Endodermal cell (in vitro differentiated cells): Measurements from ENCODE around the gene KCTD20. TPM values are rescaled to one million over a fixed set of nuclear protein-coding genes. Genes with fewer than 3 reads are reported as not detected.

Experiments used
- DNase-seq: peaks from one replicate; pipeline ENCODE4 v3.0.0-alpha.2; 2017
- H3K27ac ChIP-seq: 2 replicates; pipeline ENCODE4 v1.5.1; 2013; ENCODE audit warnings: mild to moderate bottlenecking, low read depth, low read length, moderate library complexity
- H3K27me3 ChIP-seq: 2 replicates; pipeline ENCODE4 v1.6.1; 2013; ENCODE audit warnings: mild to moderate bottlenecking, low read length, moderate library complexity; ENCODE audit not compliant: insufficient read depth, control insufficient read depth, poor library complexity, severe bottlenecking
- H3K36me3 ChIP-seq: 2 replicates; pipeline ENCODE4 v1.7.0; 2013; ENCODE audit warnings: mild to moderate bottlenecking, low read length, moderate library complexity; ENCODE audit not compliant: control insufficient read depth, insufficient read depth
- H3K4me1 ChIP-seq: one replicate; pipeline ENCODE4 v1.7.0; 2013; ENCODE audit warnings: low read length; ENCODE audit not compliant: control insufficient read depth, insufficient read depth
- H3K4me3 ChIP-seq: 2 replicates; pipeline ENCODE4 v1.5.1; 2013; ENCODE audit warnings: mild to moderate bottlenecking, low read length, moderate library complexity
- H3K9ac ChIP-seq: 2 replicates; pipeline ENCODE4 v1.6.1; 2013; ENCODE audit warnings: mild to moderate bottlenecking, low read length, moderate library complexity; ENCODE audit not compliant: poor library complexity, severe bottlenecking; ENCODE audit errors: extremely low read depth
- H3K9me3 ChIP-seq: 2 replicates; pipeline ENCODE4 v1.6.1; 2013; ENCODE audit warnings: mild to moderate bottlenecking, low read length, moderate library complexity; ENCODE audit not compliant: control insufficient read depth
- H3K27ac Mint-ChIP-seq: 2 replicates; pipeline ENCODE4 v1.8.0; 2020; ENCODE audit warnings: mixed read lengths
- H3K27me3 Mint-ChIP-seq: 2 replicates; pipeline ENCODE4 v1.8.0; 2021; ENCODE audit warnings: mild to moderate bottlenecking, mixed read lengths; ENCODE audit not compliant: insufficient read depth
- H3K36me3 Mint-ChIP-seq: 2 replicates; pipeline ENCODE4 v1.8.0; 2020; ENCODE audit warnings: low read depth, mixed read lengths
- H3K4me1 Mint-ChIP-seq: 2 replicates; pipeline ENCODE4 v1.8.0; 2020; ENCODE audit warnings: mixed read lengths
- H3K4me3 Mint-ChIP-seq: 2 replicates; pipeline ENCODE4 v1.8.0; 2020; ENCODE audit warnings: mild to moderate bottlenecking, moderate library complexity, mixed read lengths
- H3K9me3 Mint-ChIP-seq: 2 replicates; pipeline ENCODE4 v1.8.0; 2020; ENCODE audit warnings: mild to moderate bottlenecking, mixed read lengths
- WGBS, 2 experiments: methylation state at CpG; one replicate each; pipeline versions ENCODE4 v1.1.5 to v1.1.7; 2013; ENCODE audit warnings: missing lambda C conversion rate in 2 of 2, mixed read lengths in 1 of 2; ENCODE audit not compliant: insufficient coverage in 1 of 2, insufficient read length in 1 of 2; 5-methylcytosine and 5-hydroxymethylcytosine counted together
- total RNA-seq, 2 donors: library from RNA; stranded (reverse); fragmentation: NEBNext Ultra II Directional in 1 of 2; extraction: Animal tissue kit (Norgen Biotek cat#: 25700) in 1 of 2; gene quantifications; 2 replicates in 1 of 2; 3 replicates in 1 of 2; pipeline ENCODE4 v1.2.1, GENCODE V29; 2021
- TF ChIP-seq, protein P1 (sequence below): fragments of 200-600 bp; sonication (generic); conservative IDR thresholded peaks from 2 replicates; pipeline ENCODE4 v1.5.0; 2021; ENCODE audit warnings: antibody characterized with exemption, mild to moderate bottlenecking

Gene KCTD20
- total RNA-seq, 2 donors from 2014 or later, result 20.5 to 29.0 TPM

DNA sequence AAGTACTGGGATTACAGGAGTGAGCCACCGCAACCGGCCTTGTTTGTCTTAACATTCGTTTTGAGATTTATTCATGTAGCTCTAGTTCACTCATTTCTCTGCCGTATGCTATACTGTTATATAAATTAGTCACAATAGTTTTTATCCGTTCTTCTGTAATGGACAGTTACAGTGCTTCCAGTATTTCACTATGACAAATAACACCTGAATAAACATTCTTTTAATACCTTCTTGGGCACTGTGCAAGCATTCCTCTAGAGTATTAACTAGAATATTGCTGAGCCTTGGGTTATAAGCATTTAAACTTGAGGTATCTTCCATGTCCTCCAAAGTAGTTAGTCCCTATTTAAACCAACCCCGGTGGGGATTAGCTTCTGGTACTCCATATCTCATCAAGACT lies 58.9 kb downstream of the KCTD20 start:
- Histone ChIP-seq H3K9ac (no peak overlapping the region), H3K4me1 (no peaks in the 10 kb centered on the region), H3K9me3 (no peaks in the 10 kb centered on the region), H3K36me3 (peaks cover 87% of the 10 kb centered on the region), H3K27ac (no peak overlapping the region), H3K27me3 (no peaks in the 10 kb centered on the region), H3K4me3 (no peak overlapping the region)
- H3K27ac Mint-ChIP-seq, result no peak overlapping the region
- no peaks in the 10 kb centered on the region for H3K9me3 Mint-ChIP-seq
- no peaks in the 10 kb centered on the region for H3K27me3 Mint-ChIP-seq
- WGBS, 2 experiments, result 99 to 100% methylated on average over 3 to 6 of the region's 6 CpGs
- no peaks in the 10 kb centered on the region for H3K4me1 Mint-ChIP-seq
- TF ChIP-seq, protein P1, sequence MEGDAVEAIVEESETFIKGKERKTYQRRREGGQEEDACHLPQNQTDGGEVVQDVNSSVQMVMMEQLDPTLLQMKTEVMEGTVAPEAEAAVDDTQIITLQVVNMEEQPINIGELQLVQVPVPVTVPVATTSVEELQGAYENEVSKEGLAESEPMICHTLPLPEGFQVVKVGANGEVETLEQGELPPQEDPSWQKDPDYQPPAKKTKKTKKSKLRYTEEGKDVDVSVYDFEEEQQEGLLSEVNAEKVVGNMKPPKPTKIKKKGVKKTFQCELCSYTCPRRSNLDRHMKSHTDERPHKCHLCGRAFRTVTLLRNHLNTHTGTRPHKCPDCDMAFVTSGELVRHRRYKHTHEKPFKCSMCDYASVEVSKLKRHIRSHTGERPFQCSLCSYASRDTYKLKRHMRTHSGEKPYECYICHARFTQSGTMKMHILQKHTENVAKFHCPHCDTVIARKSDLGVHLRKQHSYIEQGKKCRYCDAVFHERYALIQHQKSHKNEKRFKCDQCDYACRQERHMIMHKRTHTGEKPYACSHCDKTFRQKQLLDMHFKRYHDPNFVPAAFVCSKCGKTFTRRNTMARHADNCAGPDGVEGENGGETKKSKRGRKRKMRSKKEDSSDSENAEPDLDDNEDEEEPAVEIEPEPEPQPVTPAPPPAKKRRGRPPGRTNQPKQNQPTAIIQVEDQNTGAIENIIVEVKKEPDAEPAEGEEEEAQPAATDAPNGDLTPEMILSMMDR, result no peak
- DNase-seq, result no peak
- no peak overlapping the region for H3K4me3 Mint-ChIP-seq
- H3K36me3 Mint-ChIP-seq, result peaks cover 57% of the 10 kb centered on the region

DNA sequence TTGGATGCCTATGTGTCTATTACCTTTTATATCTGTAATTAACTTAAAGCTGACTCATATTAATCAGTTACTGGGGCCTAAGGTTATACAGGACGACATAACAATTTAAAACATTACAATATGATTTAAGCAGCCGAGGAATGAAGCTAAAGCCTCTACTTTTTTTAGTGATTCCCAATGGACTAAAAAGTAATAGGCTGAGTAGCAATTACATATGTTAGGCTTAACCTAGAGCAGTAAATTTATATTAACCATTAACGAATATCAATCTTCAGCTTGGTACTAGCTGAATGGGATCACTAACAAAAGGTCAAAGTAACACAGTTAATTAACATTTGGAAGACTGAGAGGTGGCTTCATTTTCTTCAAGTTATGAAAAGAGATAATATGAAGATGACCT lies 61.4 kb downstream of the KCTD20 start:
- 100% methylated on average over 2 to 3 of the region's 3 CpGs for WGBS, 2 experiments
- Histone ChIP-seq H3K9me3 (no peaks in the 10 kb centered on the region), H3K4me1 (no peaks in the 10 kb centered on the region), H3K27ac (no peak overlapping the region), H3K36me3 (peaks cover 78% of the 10 kb centered on the region), H3K4me3 (no peak overlapping the region), H3K27me3 (no peaks in the 10 kb centered on the region), H3K9ac (no peak overlapping the region)
- DNase-seq, result no peak
- TF ChIP-seq, protein P1, result no peak
- Mint-ChIP-seq H3K4me1 (no peaks in the 10 kb centered on the region), H3K27me3 (no peaks in the 10 kb centered on the region), H3K27ac (no peak overlapping the region), H3K36me3 (peaks cover 55% of the 10 kb centered on the region), H3K9me3 (peaks cover 3% of the 10 kb centered on the region), H3K4me3 (no peak overlapping the region)

DNA sequence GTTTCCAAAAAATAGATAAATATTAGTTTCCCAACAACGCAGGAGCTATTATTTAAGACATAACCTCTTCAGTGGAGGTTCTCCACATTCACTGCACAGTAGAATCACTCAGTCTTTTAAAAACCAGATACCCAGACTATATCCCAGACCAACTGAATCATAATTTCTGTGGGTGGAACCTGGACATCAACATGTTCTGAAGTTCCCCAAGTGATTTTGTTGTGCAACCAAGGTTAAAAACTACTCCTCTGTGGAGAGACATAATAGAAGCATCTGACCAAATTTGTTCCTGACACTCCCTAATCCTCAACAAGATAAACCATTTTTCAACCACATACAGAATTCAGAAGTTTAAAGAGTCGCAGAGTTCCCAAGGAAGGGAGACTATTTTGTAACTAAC lies 62.2 kb downstream of the KCTD20 start:
- peaks cover 78% of the 10 kb centered on the region for H3K36me3 ChIP-seq
- H3K27ac ChIP-seq, result no peak overlapping the region
- no peak overlapping the region for H3K4me3 Mint-ChIP-seq
- no peaks in the 10 kb centered on the region for H3K27me3 Mint-ChIP-seq
- TF ChIP-seq, protein P1, result no peak
- peaks cover 11% of the 10 kb centered on the region for H3K9me3 Mint-ChIP-seq
- DNase-seq, result no peak
- H3K4me3 ChIP-seq, result no peak overlapping the region
- H3K27me3 ChIP-seq, result no peaks in the 10 kb centered on the region
- no peaks in the 10 kb centered on the region for H3K4me1 Mint-ChIP-seq
- peaks cover 55% of the 10 kb centered on the region for H3K36me3 Mint-ChIP-seq
- H3K9ac ChIP-seq, result no peak overlapping the region
- WGBS, 2 experiments, result 90% methylated on average over 2 of the region's 2 CpGs; no CpG with 5 or more reads in 1 of the 2 experiments
- no peak overlapping the region for H3K27ac Mint-ChIP-seq
- H3K9me3 ChIP-seq, result peaks cover 8% of the 10 kb centered on the region
- no peaks in the 10 kb centered on the region for H3K4me1 ChIP-seq
